K562 (cell line): ENCODE results near the gene CALHM3. TPM values are rescaled to one million over a fixed set of nuclear protein-coding genes. Genes with fewer than 3 reads are reported as not detected.

Source experiments
- ATAC-seq: fragments of 200-7000 bp; cut with Tn5 transposase; 3 replicates; pipeline ENCODE4 v1.9.1; 2020; ENCODE audit warnings: moderate library complexity
- BruUV-seq: library from RNA; stranded (reverse); fragments of 400-500 nt; replicated peaks from 2 replicates; lab custom pipeline; 2021; lab: Mats Ljungman, UMichigan
- CTCF ChIA-PET: fragments of 300-600 bp; formaldehyde crosslinking; extraction: SDS; loops from one replicate; lab custom pipeline; 2021; ENCODE audit warnings: low intra/inter-chr PET ratio; lab: Yijun Ruan, JAX
- POLR2A ChIA-PET: fragments of 300-600, 350-650 bp; sonication (Branson Sonifier 250); formaldehyde crosslinking; extraction: SDS; loops from one replicate; lab custom pipeline; 2021; ENCODE audit warnings: antibody characterized with exemption, inconsistent platforms; lab: Yijun Ruan, JAX
- DNase-seq, 4 experiments: peaks; one replicate each; pipeline versions ENCODE4 v3.0.0 to v3.0.0-alpha.2; 2011 to 2018; ENCODE audit warnings: low spot score in 3 of 4, mixed read lengths in 3 of 4; ENCODE audit errors: extremely low read depth in 1 of 4
- FAIRE-seq: peaks from 2 replicates; lab custom pipeline; 2011; peaks lifted over from hg19 to GRCh38; lab: Jason Lieb, UNC
- H2AFZ ChIP-seq: 2 replicates; pipeline ENCODE4 v1.6.0; 2011; ENCODE audit warnings: low read depth, low read length, control low read depth, inconsistent platforms
- H3K27ac ChIP-seq: fragments of 200-600 bp; 3 replicates; pipeline ENCODE4 v1.8.0; 2011; ENCODE audit warnings: low read depth, mild to moderate bottlenecking, control low read depth, inconsistent platforms, low read length, moderate library complexity, mixed read lengths; ENCODE audit errors: extremely low read depth
- H3K27me3 ChIP-seq, 2 experiments: fragments of 300-600 bp in 1 of 2; 2 replicates in 1 of 2; 3 replicates in 1 of 2; pipeline versions ENCODE4 v1.6.0 to v1.8.0; 2011; ENCODE audit warnings: inconsistent platforms in 2 of 2, low read length in 2 of 2, mild to moderate bottlenecking in 1 of 2, mixed read lengths in 1 of 2, moderate library complexity in 1 of 2; ENCODE audit not compliant: control insufficient read depth in 2 of 2, insufficient read depth in 2 of 2
- H3K36me3 ChIP-seq: fragments of 300-600 bp; 3 replicates; pipeline ENCODE4 v1.8.0; 2011; ENCODE audit warnings: mild to moderate bottlenecking, low read length, inconsistent platforms; ENCODE audit not compliant: control insufficient read depth, insufficient read depth
- H3K4me1 ChIP-seq, 2 experiments: fragments of 200-600 bp in 1 of 2; replicated peaks in 1 of 2; 2 replicates in 1 of 2; 3 replicates in 1 of 2; pipeline versions ENCODE4 v1.5.1 to v1.8.0; 2011; ENCODE audit warnings: inconsistent platforms in 2 of 2, low read length in 2 of 2, mild to moderate bottlenecking in 1 of 2, mixed read lengths in 1 of 2, moderate library complexity in 1 of 2; ENCODE audit not compliant: control insufficient read depth in 2 of 2, insufficient read depth in 2 of 2
- H3K4me2 ChIP-seq: 2 replicates; pipeline ENCODE4 v1.6.1; 2011; ENCODE audit warnings: low read length, control low read depth, inconsistent platforms, mixed read lengths; ENCODE audit not compliant: insufficient read depth
- H3K4me3 ChIP-seq: fragments of 200-600 bp; sonication (generic), shearing (Covaris generic); 2 replicates; pipeline ENCODE4 v1.5.1; 2016; ENCODE audit warnings: control low read depth, inconsistent platforms
- H3K79me2 ChIP-seq: fragments of 200-600 bp; 3 replicates; pipeline ENCODE4 v1.8.0; 2011; ENCODE audit warnings: low read length, inconsistent platforms; ENCODE audit not compliant: control insufficient read depth, insufficient read depth
- H3K9ac ChIP-seq, 2 experiments: 2 replicates each; pipeline versions ENCODE4 v1.6.0 to v1.6.1; 2011; ENCODE audit warnings: low read depth in 2 of 2, low read length in 2 of 2, control low read depth in 1 of 2, inconsistent platforms in 1 of 2, mild to moderate bottlenecking in 1 of 2, mixed read lengths in 1 of 2; ENCODE audit not compliant: insufficient read depth in 1 of 2
- H3K9me1 ChIP-seq: one replicate; pipeline ENCODE4 v1.6.0; 2011; ENCODE audit warnings: inconsistent platforms, mild to moderate bottlenecking, low read length, moderate library complexity; ENCODE audit not compliant: control insufficient read depth, insufficient read depth
- H3K9me3 ChIP-seq: replicated peaks from 2 replicates; pipeline ENCODE4 v1.5.1; 2011; ENCODE audit warnings: low read depth, low read length, inconsistent platforms; ENCODE audit not compliant: control insufficient read depth, insufficient read depth
- H4K20me1 ChIP-seq: replicated peaks from 2 replicates; pipeline ENCODE4 v1.6.1; 2011; ENCODE audit warnings: low read length, inconsistent platforms, mixed read lengths; ENCODE audit not compliant: control insufficient read depth, insufficient read depth
- ATF3 ChIP-seq, 2 experiments: fragments of 450-650 bp in 1 of 2; sonication (generic) in 1 of 2; formaldehyde crosslinking in 1 of 2; IDR thresholded peaks in 1 of 2; conservative IDR thresholded peaks in 1 of 2; 2 replicates each; pipeline versions ENCODE4 v1.6.1 to v1.8.1; 2016 to 2023; ENCODE audit warnings: mild to moderate bottlenecking in 2 of 2, moderate library complexity in 2 of 2, inconsistent platforms in 1 of 2, missing genetic modification reagents in 1 of 2
- BDP1 ChIP-seq: IDR thresholded peaks from 3 replicates; pipeline ENCODE4 v1.6.1; 2011; ENCODE audit not compliant: insufficient read length, insufficient read depth
- CBFA2T3 ChIP-seq: fragments of 450-650 bp; IDR thresholded peaks from 2 replicates; pipeline ENCODE4 v1.6.1; 2017
- CC2D1A ChIP-seq: fragments of 450-650 bp; IDR thresholded peaks from 2 replicates; pipeline ENCODE4 v1.6.1; 2017; ENCODE audit warnings: mild to moderate bottlenecking
- HINFP ChIP-seq: fragments of 450-650 bp; conservative IDR thresholded peaks from 2 replicates; pipeline ENCODE4 v1.6.1; 2016; ENCODE audit warnings: missing genetic modification characterization, low read depth, mild to moderate bottlenecking, control low read depth, missing compliant biosample characterization
- JUND ChIP-seq, 2 experiments: IDR thresholded peaks; 2 replicates in 1 of 2; 3 replicates in 1 of 2; pipeline ENCODE4 v1.6.1; 2011; ENCODE audit warnings: borderline replicate concordance in 2 of 2, low read depth in 2 of 2, low read length in 2 of 2, improper control_type of control experiment in 1 of 2, missing biosample characterization in 1 of 2, missing genetic modification characterization in 1 of 2, missing genetic modification reagents in 1 of 2
- PTTG1 ChIP-seq: fragments of 450-650 bp; IDR thresholded peaks from 2 replicates; pipeline ENCODE4 v1.6.1; 2016; ENCODE audit warnings: low read depth, mild to moderate bottlenecking, missing genetic modification characterization, missing compliant biosample characterization
- RB1 ChIP-seq: fragments of 450-650 bp; IDR thresholded peaks from 2 replicates; pipeline ENCODE4 v1.6.1; 2017; ENCODE audit warnings: low read depth, mild to moderate bottlenecking
- SFPQ ChIP-seq: fragments of 200-400 bp; formaldehyde crosslinking; IDR thresholded peaks from 2 replicates; pipeline ENCODE4 v1.6.1; 2017; ENCODE audit warnings: mild to moderate bottlenecking, low read depth, low read length, moderate library complexity
- SPI1 ChIP-seq: IDR thresholded peaks from 2 replicates; pipeline ENCODE4 v1.6.1; 2011; ENCODE audit warnings: low read depth, low read length, control low read depth, borderline replicate concordance
- USF2 ChIP-seq: sonication (generic); formaldehyde crosslinking; IDR thresholded peaks from 2 replicates; pipeline ENCODE4 v1.5.0; 2020; ENCODE audit warnings: missing genetic modification reagents
- XRCC5 ChIP-seq: fragments of 200-400 bp; formaldehyde crosslinking; IDR thresholded peaks from 2 replicates; pipeline ENCODE4 v1.6.1; 2017; ENCODE audit warnings: low read depth, mild to moderate bottlenecking, low read length
- ZNF197 ChIP-seq: fragments of 200-800 bp; sonication (Bioruptor generic); IDR thresholded peaks from 2 replicates; pipeline ENCODE4 v1.6.1; 2016; ENCODE audit warnings: low read depth, missing genetic modification characterization, missing compliant biosample characterization
- WGBS: fragments of 100-300 bp; shearing (Covaris generic); methylation state at CpG from one replicate; pipeline ENCODE4 v1.1.6; 2016; ENCODE audit warnings: low coverage, mixed read lengths; ENCODE audit not compliant: insufficient coverage; ENCODE audit errors: missing lambda C conversion rate; 5-methylcytosine and 5-hydroxymethylcytosine counted together
- in situ Hi-C: fragments of 300-500 bp; cut with MboI; formaldehyde crosslinking; loops from 4 replicates; pipeline ENCODE4 v1.15.0; 2018; ENCODE audit warnings: inconsistent platforms, mixed read lengths
- intact Hi-C: fragments of 100-400 bp; cut with micrococcal nuclease; formaldehyde crosslinking; loops from 2 replicates; pipeline ENCODE4 v1.14.2; 2022
- polyA plus RNA-seq, 8 experiments: library from polyadenylated mRNA; depleted of rRNA in 4 of 8; stranded (reverse) in 5 of 8; unstranded in 3 of 8; fragments of >200 nt; fragmentation: Nextera tagmentation in 2 of 8; fragmentation: Illumina TruSeq in 1 of 8; extraction: Ambion mirVana in 2 of 8; extraction: Trizol in 1 of 8; gene quantifications; 2 replicates each; pipeline versions ENCODE4 v1.2.1 to v1.2.3, GENCODE V29; 2011 to 2014; ENCODE audit warnings: inconsistent platforms in 1 of 8, missing spikeins in 1 of 8
- total RNA-seq, 7 experiments: library from RNA; depleted of rRNA in 6 of 7; stranded (reverse); fragments of >200 nt in 6 of 7; fragmentation: Illumina TruSeq in 2 of 7; extraction: Trizol in 2 of 7; gene quantifications; 2 replicates each; pipeline versions ENCODE4 v1.2.1 to v1.2.3, GENCODE V29; 2011 to 2021; ENCODE audit warnings: low replicate concordance in 1 of 7
- TF ChIP-seq, protein P1 (sequence below): sonication (generic); IDR thresholded peaks from 2 replicates; pipeline ENCODE4 v1.6.1; 2016

Gene CALHM3
- total and polyA plus RNA-seq, 9 of the 15 experiments (the other 6 are each of a cell fraction or from before 2014, with no cell fraction given) = not detected

DNA sequence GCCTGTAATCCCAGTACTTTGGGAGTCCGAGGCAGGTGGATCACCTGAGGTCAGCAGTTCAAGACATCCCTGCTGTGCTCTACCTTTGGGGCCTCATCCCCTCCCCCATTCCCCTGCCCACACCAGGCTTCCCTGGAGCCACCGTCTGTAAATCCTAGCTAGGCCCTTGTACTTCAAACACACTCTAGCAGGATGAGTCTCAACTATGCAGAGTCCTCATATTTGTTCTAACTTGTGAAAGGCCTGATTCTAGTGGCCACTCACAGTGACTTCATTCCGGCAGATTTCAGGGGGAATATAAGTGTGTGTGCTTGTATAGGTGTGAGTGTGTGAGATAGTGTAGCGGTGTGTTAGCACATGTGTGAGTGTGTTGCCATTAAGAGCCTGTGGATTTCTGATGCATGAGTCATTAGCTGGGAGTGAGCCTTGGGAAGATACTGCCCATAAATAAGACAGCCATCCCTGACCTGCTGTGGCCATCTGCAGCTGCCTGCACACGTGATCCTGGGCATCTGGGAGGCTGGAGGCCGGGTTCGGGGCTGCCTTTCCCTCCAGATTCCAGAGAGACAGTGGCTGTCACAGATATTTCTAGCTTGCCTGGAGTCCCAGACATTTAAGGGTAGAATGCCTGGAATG is 12.8 kb upstream of the CALHM3 start:
- ATAC-seq (0 out of 3 replicates have a peak, but pooled peaks have one; percentile 26), FAIRE-seq (no peak), DNase-seq (peak in 1 of 4 experiments; percentile 12)
- Histone ChIP-seq H3K4me3 (no peak overlapping the region), H3K27ac (no peak overlapping the region), H3K9me3 (no peaks in the 10 kb centered on the region), H3K4me2 (no peak overlapping the region), H3K27me3 (peaks cover 11 to 46% of the 10 kb centered on the region in 2 experiments; a peak in 4 of 5 replicates), H3K9ac (no peak overlapping the region), H2AFZ (no peak overlapping the region), H3K4me1 (peaks cover 0 to 14% of the 10 kb centered on the region in 2 experiments; a peak in 2 of 5 replicates), H4K20me1 (no peaks in the 10 kb centered on the region; the same call in 1 of the 2 replicates), H3K9me1 (no peaks in the 10 kb centered on the region), H3K36me3 (no peaks in the 10 kb centered on the region), H3K79me2 (no peaks in the 10 kb centered on the region)
- ChIA-PET CTCF (no interaction called here), POLR2A (interaction anchor here (0.7 to 0.8 kb wide), 2 partner anchors 16 to 101 kb away, joined by 3 to 4 read pairs; no protein-coding TSS in a partner anchor)
- intact Hi-C loops = no loop called here
- 8% methylated on average over 6 of the region's 7 CpGs for WGBS
- no TSS peak for BruUV-seq
- in situ Hi-C loops = no loop called here
- no peak for TF ChIP-seq SPI1
- TF ChIP-seq CC2D1A = no peak
- TF ChIP-seq RB1 = no peak
- TF ChIP-seq XRCC5 = no peak
- TF ChIP-seq JUND (IDR thresholded peaks at IDR 0.05; ENCODE audit: borderline replicate concordance, low read depth, low read length) = peak; percentile 64
- TF ChIP-seq JUND (tag; IDR thresholded peaks at IDR 0.05; ENCODE audit: borderline replicate concordance, low read depth, low read length) = peak; percentile 49; the same call in 2 of the 3 replicates
- TF ChIP-seq CBFA2T3 = peak; percentile 44
- no peak for TF ChIP-seq ZNF197 (CRISPR knock-in tag)
- no peak for TF ChIP-seq BDP1
- TF ChIP-seq PTTG1 = no peak
- no peak for TF ChIP-seq SFPQ
- TF ChIP-seq ATF3 (IDR thresholded peaks at IDR 0.05) = peak; percentile 66
- no peak for TF ChIP-seq ATF3 (CRISPR knock-in tag; conservative IDR thresholded peaks at IDR 0.05)
- no peak for TF ChIP-seq HINFP
- peak; percentile 27; the same call in 1 of the 2 replicates for TF ChIP-seq USF2 (CRISPR knock-in tag)
- TF ChIP-seq, protein P1, sequence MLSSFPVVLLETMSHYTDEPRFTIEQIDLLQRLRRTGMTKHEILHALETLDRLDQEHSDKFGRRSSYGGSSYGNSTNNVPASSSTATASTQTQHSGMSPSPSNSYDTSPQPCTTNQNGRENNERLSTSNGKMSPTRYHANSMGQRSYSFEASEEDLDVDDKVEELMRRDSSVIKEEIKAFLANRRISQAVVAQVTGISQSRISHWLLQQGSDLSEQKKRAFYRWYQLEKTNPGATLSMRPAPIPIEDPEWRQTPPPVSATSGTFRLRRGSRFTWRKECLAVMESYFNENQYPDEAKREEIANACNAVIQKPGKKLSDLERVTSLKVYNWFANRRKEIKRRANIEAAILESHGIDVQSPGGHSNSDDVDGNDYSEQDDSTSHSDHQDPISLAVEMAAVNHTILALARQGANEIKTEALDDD = no peak
